Astrocyte of the cerebellum (primary cell): ENCODE data around the gene LAMB4.
A peak's percentile ranks its signal among the peaks of the same experiment; 100 is the strongest.

Experiments
- DNase-seq: peaks from one replicate; pipeline ENCODE4 v3.0.0-alpha.2; 2011; ENCODE audit warnings: low read depth
- H3K4me3 ChIP-seq: 2 replicates; pipeline ENCODE4 v1.5.1; 2011; ENCODE audit warnings: mild to moderate bottlenecking, low read depth, low read length, moderate library complexity
- in situ Hi-C: cut with HindIII; loops from 2 replicates; pipeline ENCODE4 v1.10.0; 2017; ENCODE audit warnings: low sequenced_read_pairs
- TF ChIP-seq, protein P1 (sequence below): IDR thresholded peaks from 2 replicates; pipeline ENCODE4 v1.5.1; 2012; ENCODE audit warnings: low read length, low read depth, moderate library complexity, mild to moderate bottlenecking; ENCODE audit errors: missing control alignments

LAMB4 gene

GRCh38 chr7:108004220-108005142 is 125.7 kb downstream of the LAMB4 start:
- H3K4me3 ChIP-seq: no peak overlapping the region
- in situ Hi-C loops: no loop called here
- no peak for DNase-seq
- TF ChIP-seq, protein P1, sequence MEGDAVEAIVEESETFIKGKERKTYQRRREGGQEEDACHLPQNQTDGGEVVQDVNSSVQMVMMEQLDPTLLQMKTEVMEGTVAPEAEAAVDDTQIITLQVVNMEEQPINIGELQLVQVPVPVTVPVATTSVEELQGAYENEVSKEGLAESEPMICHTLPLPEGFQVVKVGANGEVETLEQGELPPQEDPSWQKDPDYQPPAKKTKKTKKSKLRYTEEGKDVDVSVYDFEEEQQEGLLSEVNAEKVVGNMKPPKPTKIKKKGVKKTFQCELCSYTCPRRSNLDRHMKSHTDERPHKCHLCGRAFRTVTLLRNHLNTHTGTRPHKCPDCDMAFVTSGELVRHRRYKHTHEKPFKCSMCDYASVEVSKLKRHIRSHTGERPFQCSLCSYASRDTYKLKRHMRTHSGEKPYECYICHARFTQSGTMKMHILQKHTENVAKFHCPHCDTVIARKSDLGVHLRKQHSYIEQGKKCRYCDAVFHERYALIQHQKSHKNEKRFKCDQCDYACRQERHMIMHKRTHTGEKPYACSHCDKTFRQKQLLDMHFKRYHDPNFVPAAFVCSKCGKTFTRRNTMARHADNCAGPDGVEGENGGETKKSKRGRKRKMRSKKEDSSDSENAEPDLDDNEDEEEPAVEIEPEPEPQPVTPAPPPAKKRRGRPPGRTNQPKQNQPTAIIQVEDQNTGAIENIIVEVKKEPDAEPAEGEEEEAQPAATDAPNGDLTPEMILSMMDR: no peak

DNA sequence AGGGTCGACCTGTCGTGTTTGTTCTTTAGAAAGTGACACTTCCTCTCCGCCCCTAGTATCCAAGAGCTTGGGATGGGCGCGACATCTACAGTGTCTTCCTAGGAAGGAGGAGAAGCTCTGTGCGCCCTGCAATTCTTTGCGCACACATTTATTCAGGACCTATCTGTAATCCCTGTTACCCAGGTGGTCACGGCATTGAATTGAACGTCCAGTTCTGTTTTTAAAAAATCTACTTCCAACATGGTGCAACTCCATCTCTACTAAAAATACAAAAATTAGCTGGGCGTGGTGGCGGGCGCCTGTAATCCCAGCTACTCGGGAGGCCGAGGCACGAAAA is 126.6 kb downstream of the LAMB4 start:
- peak overlapping the region; percentile 74 for H3K4me3 ChIP-seq
- TF ChIP-seq, protein P1: no peak
- in situ Hi-C loops: no loop called here
- DNase-seq: no peak

DNA sequence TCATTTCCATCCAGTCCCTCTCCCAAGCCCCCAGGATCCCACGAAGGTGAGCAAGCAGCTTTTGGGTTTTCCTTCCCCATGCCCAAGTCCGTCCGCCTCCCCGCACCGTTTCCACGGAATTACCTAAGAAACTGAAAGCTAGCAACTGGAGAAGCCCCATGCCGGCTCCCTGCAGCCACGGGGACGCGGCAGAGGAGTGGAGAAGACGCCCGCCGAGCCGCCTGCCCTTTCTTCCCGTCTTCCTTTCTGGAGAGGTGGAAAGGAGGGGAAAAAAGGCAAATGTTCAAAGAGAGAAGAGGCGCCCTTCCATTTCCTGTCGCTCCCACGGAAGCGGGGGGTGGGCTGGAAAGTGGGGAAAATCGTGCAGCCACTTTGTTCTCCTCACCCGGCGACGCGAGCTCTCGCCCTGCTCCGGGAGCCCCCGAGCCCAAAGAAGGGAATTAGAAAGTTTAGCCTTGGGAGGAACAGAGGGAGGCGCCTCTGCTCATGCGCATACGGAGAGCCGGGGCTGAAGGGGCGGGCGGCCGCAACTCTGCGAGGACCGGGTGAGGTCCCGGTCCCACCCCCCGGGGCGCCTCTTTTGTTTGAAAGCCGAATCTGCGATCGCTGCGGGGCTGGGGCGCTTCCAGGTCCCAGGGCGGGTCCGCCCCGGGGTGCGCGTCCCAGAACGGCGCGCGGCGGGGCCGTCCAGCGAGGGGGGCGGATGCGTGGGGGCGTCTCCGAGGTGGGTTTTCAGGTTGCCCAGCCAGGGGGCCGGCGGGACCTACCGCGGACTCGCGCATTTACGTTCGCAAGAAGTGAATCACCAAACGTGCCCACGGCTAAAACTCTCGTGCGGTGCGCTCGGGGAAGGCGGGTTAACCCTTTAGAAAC is 127.2 kb downstream of the LAMB4 start, which contains the start of gene LAMB1:
Gene LAMB1 (minus strand): TSS at position 436 of the 873 bp plus-strand sequence. CDS start 276 bp downstream, at position 160.
- TF ChIP-seq, protein P1: no peak
- no peak for DNase-seq
- H3K4me3 ChIP-seq: peak within 1 kb of the TSS; percentile 74
- in situ Hi-C loops: no loop called here

DNA sequence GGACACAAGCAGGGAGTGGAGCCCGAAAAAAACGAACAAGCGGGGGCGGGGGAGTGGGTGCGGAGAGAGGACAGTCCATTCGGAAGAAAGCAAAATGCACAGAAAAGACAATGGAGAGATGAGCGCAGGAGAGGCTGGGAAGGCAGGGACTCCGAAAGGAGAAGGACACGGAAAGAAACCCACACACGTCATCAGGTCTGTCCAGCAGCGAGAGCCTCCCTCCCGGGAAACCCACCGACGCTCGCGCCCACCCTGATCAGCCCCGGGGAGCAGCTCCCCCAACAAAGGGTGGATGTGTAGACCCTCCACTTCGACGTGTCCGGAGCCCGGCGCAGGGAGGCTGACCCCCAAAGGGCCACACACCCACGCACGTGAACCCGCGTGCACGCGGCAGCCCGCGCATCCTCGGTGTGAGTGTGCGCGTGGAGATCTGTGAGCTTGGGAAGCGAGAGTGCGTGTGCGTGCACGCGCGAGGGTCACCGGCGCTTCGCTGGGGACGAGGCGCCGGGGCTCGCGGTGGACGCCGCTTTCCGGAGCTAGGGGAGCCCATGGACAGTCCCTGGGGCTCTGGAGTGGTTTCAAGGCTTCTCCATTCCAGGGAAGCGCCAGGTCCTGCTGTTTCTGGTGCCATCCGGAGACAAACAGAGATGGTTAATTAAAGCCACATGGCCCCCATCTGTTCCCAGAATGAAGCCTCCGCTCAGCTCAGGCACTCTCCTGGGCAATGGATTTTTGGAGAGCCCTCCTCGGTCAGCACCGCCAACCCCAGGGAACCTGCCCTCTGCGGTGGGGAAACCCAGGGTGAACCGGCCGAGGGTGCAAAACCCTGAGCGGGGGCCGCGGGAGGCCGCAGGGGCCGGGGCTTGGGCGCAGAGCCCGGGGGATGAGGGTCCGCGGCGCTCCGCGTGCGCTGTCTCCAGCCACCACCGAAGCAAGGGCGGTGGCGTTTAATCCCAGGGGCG is 128.1 kb downstream of the LAMB4 start:
- peak overlapping the region; percentile 74 for H3K4me3 ChIP-seq

DNA sequence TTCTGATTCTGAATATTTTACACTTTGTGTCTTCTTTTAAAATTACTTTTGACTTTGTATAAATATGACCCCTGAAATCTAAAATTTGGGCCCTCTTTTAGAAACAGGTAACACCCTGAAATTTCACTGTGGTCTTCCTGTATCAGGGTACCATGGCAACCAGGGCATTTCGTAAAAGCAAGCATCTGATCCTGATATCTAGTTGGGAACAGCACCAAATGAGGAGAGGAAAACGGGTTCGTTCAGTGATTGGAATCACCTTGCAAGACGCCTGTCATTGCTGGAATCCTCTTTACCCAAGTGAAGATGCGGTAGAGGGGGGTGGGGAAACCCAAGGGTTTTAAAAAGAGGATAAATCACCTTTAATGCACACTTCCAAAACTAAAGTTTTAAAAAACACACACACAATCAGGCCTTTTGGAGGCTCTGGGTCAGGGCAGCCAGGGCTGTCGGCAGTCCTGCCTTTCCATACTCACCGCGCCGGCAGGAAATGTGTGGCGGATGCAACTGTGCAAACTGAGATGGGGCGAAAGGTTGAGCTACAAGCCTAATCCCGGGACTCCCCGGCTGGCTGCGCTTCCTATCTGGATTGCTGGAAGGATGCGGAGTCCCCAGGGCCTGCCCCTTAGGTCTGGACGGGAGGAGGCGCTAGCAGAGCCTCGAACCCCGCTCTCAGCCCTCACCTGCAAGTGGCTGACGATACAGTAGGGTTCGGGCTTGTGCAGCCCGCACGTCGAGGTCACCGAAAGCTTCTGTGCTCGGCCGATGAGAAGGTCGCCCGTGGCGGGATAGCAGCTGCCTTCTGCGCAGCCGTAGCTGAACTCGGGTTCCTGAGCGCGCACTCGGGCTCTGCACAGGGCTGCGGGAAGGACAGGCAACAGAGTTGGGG is 129.0 kb downstream of the LAMB4 start:
- H3K4me3 ChIP-seq: peak overlapping the region; percentile 74
- in situ Hi-C loops: no loop called here
- TF ChIP-seq, protein P1: peak; percentile 24
- no peak for DNase-seq

More for the DNA sequence above, 128.1 kb downstream of the LAMB4 start:
- in situ Hi-C loops: no loop called here
- TF ChIP-seq, protein P1: no peak
- DNase-seq: no peak
